ENCODE data around the gene SLC1A1.
"Not testable (repeated sequence)": the region's sequence is repeated elsewhere in the genome, so short reads cannot be mapped to it uniquely, and the experiment has no call there.

The SLC1A1 gene

GRCh38 chr9:4531355-4531754 is 41.1 kb downstream of the SLC1A1 start:
- not testable (repeated sequence) for H3K4me3 ChIP-seq (ENCODE audit: low read depth, low read length); H3K27ac ChIP-seq (ENCODE audit: low read depth, low read length); H4K91ac ChIP-seq (ENCODE audit: low read depth, low read length); H3K36me3 ChIP-seq (ENCODE audit: control insufficient read depth in 1 of 2, insufficient read depth in 2 of 2, low read length in 2 of 2); H3K9ac ChIP-seq (ENCODE audit: low read length); H2AFZ ChIP-seq (ENCODE audit: insufficient read depth, low read length, poor library complexity); H2BK120ac ChIP-seq (ENCODE audit: insufficient read depth, low read length, poor library complexity); H3K23ac ChIP-seq (ENCODE audit: low read length); H3K4me2 ChIP-seq (ENCODE audit: low read length); H4K12ac ChIP-seq (ENCODE audit: low read depth, low read length); H3K4ac ChIP-seq (ENCODE audit: low read depth, low read length); H2BK5ac ChIP-seq (ENCODE audit: low read depth, low read length, poor library complexity); DNase-seq; H3K79me1 ChIP-seq (ENCODE audit: low read length); H3K4me1 ChIP-seq (ENCODE audit: control insufficient read depth in 1 of 2, insufficient read depth in 2 of 2, low read length in 2 of 2); H2AK5ac ChIP-seq (ENCODE audit: low read length); H3K27me3 ChIP-seq (ENCODE audit: insufficient read depth, low read length); H3K79me2 ChIP-seq (ENCODE audit: control insufficient read depth, insufficient read depth, low read length, poor library complexity); H4K8ac ChIP-seq (ENCODE audit: low read depth, low read length); H3K18ac ChIP-seq (ENCODE audit: low read length); H2BK12ac ChIP-seq (ENCODE audit: low read length); H3K14ac ChIP-seq (ENCODE audit: low read length); H3K9me3 ChIP-seq (ENCODE audit: insufficient read depth, low read depth, low read length)
- no CpG with 5 or more reads among the region's 8 CpGs for WGBS (ENCODE audit: extremely low coverage, insufficient coverage, insufficient read length)

DNA sequence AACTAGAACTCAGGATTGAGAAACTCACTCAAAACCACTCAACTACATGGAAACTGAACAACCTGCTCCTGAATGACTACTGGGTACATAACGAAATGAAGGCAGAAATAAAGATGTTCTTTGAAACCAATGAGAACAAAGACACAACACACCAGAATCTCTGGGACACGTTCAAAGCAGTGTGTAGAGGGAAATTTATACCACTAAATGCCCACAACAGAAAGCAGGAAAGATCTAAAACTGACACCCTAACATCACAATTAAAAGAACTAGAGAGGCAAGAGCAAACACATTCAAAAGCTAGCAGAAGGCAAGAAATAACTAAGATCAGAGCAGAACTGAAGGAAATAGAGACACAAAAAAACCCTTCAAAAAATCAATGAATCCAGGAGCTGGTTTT is 43.6 kb downstream of the SLC1A1 start:
- not testable (repeated sequence) for H3K27ac ChIP-seq (ENCODE audit: low read depth, low read length)
- WGBS (ENCODE audit: extremely low coverage, insufficient coverage, insufficient read length): no CpG with 5 or more reads among the region's 2 CpGs

GRCh38 chr9:4536196-4536595 is 45.9 kb downstream of the SLC1A1 start:
- not testable (repeated sequence) for H3K18ac ChIP-seq (ENCODE audit: low read length); H3K27ac ChIP-seq (ENCODE audit: low read depth, low read length); H3K36me3 ChIP-seq (ENCODE audit: control insufficient read depth in 1 of 2, insufficient read depth in 2 of 2, low read length in 2 of 2); H3K4me1 ChIP-seq (ENCODE audit: control insufficient read depth in 1 of 2, insufficient read depth in 2 of 2, low read length in 2 of 2); H3K27me3 ChIP-seq (ENCODE audit: insufficient read depth, low read length); H3K14ac ChIP-seq (ENCODE audit: low read length); H3K4me3 ChIP-seq (ENCODE audit: low read depth, low read length); H3K4me2 ChIP-seq (ENCODE audit: low read length); H3K4ac ChIP-seq (ENCODE audit: low read depth, low read length); H2AK5ac ChIP-seq (ENCODE audit: low read length); H4K8ac ChIP-seq (ENCODE audit: low read depth, low read length); H2BK5ac ChIP-seq (ENCODE audit: low read depth, low read length, poor library complexity); H2BK12ac ChIP-seq (ENCODE audit: low read length); H3K9ac ChIP-seq (ENCODE audit: low read length); H2AFZ ChIP-seq (ENCODE audit: insufficient read depth, low read length, poor library complexity); H4K12ac ChIP-seq (ENCODE audit: low read depth, low read length); H3K79me2 ChIP-seq (ENCODE audit: control insufficient read depth, insufficient read depth, low read length, poor library complexity); H2BK120ac ChIP-seq (ENCODE audit: insufficient read depth, low read length, poor library complexity); DNase-seq; H3K9me3 ChIP-seq (ENCODE audit: insufficient read depth, low read depth, low read length); H4K91ac ChIP-seq (ENCODE audit: low read depth, low read length); H3K79me1 ChIP-seq (ENCODE audit: low read length); H3K23ac ChIP-seq (ENCODE audit: low read length)
- no CpG with 5 or more reads among the region's 1 CpG for WGBS (ENCODE audit: extremely low coverage, insufficient coverage, insufficient read length)

More for the DNA sequence above, 43.6 kb downstream of the SLC1A1 start:
- H3K9ac ChIP-seq (ENCODE audit: low read length); H3K4me1 ChIP-seq (ENCODE audit: control insufficient read depth in 1 of 2, insufficient read depth in 2 of 2, low read length in 2 of 2); H3K4ac ChIP-seq (ENCODE audit: low read depth, low read length); H3K23ac ChIP-seq (ENCODE audit: low read length); H4K12ac ChIP-seq (ENCODE audit: low read depth, low read length); H3K79me2 ChIP-seq (ENCODE audit: control insufficient read depth, insufficient read depth, low read length, poor library complexity); H2BK120ac ChIP-seq (ENCODE audit: insufficient read depth, low read length, poor library complexity); H3K9me3 ChIP-seq (ENCODE audit: insufficient read depth, low read depth, low read length); H2AK5ac ChIP-seq (ENCODE audit: low read length); H3K27me3 ChIP-seq (ENCODE audit: insufficient read depth, low read length); H3K4me2 ChIP-seq (ENCODE audit: low read length); H2BK12ac ChIP-seq (ENCODE audit: low read length); H2AFZ ChIP-seq (ENCODE audit: insufficient read depth, low read length, poor library complexity); H3K79me1 ChIP-seq (ENCODE audit: low read length); H4K8ac ChIP-seq (ENCODE audit: low read depth, low read length); H3K36me3 ChIP-seq (ENCODE audit: control insufficient read depth in 1 of 2, insufficient read depth in 2 of 2, low read length in 2 of 2); H4K91ac ChIP-seq (ENCODE audit: low read depth, low read length); H3K18ac ChIP-seq (ENCODE audit: low read length); H3K14ac ChIP-seq (ENCODE audit: low read length); DNase-seq; H2BK5ac ChIP-seq (ENCODE audit: low read depth, low read length, poor library complexity); H3K4me3 ChIP-seq (ENCODE audit: low read depth, low read length): not testable (repeated sequence)

DNA sequence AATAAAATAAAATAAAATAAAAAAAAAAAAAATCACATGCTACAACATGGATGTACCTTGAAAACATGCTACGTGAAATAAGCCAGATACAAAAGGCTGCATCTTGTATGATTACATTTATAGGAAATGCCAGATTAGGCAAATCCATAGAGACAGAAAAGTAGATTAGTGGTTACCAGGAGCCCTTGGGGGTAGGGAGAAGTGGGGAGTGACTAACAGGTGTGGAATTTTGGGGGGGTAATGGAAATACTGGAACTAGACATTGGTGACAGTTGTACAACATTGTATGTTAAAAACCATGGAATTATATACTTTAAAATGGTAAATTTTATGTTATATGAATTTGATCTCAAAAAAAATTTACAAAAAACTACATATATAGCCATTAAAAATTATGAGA is 47.3 kb downstream of the SLC1A1 start:
- Histone ChIP-seq H3K79me2 (ENCODE audit: control insufficient read depth, insufficient read depth, low read length, poor library complexity) (no peaks in the 10 kb centered on the region), H3K9me3 (ENCODE audit: insufficient read depth, low read depth, low read length) (peaks cover 8% of the 10 kb centered on the region), H4K12ac (ENCODE audit: low read depth, low read length) (no peak overlapping the region), H3K27ac (ENCODE audit: low read depth, low read length) (no peak overlapping the region), H3K23ac (ENCODE audit: low read length) (no peak overlapping the region), H3K4me1 (ENCODE audit: control insufficient read depth in 1 of 2, insufficient read depth in 2 of 2, low read length in 2 of 2) (peaks cover 0 to 4% of the 10 kb centered on the region in 2 experiments), H4K91ac (ENCODE audit: low read depth, low read length) (no peak overlapping the region), H3K14ac (ENCODE audit: low read length) (no peak overlapping the region), H3K18ac (ENCODE audit: low read length) (no peak overlapping the region), H2AK5ac (ENCODE audit: low read length) (no peak overlapping the region), H3K9ac (ENCODE audit: low read length) (no peak overlapping the region), H2BK5ac (ENCODE audit: low read depth, low read length, poor library complexity) (no peak overlapping the region), H3K4ac (ENCODE audit: low read depth, low read length) (no peak overlapping the region), H3K4me2 (ENCODE audit: low read length) (no peak overlapping the region), H3K36me3 (ENCODE audit: control insufficient read depth in 1 of 2, insufficient read depth in 2 of 2, low read length in 2 of 2) (peaks cover 2 to 3% of the 10 kb centered on the region in 2 experiments), H2AFZ (ENCODE audit: insufficient read depth, low read length, poor library complexity) (no peak overlapping the region), H2BK120ac (ENCODE audit: insufficient read depth, low read length, poor library complexity) (no peak overlapping the region), H3K4me3 (ENCODE audit: low read depth, low read length) (no peak overlapping the region), H2BK12ac (ENCODE audit: low read length) (no peak overlapping the region), H3K27me3 (ENCODE audit: insufficient read depth, low read length) (no peaks in the 10 kb centered on the region), H4K8ac (ENCODE audit: low read depth, low read length) (no peak overlapping the region), H3K79me1 (ENCODE audit: low read length) (no peaks in the 10 kb centered on the region)
- DNase-seq: no peak
- no CpG with 5 or more reads among the region's 1 CpG for WGBS (ENCODE audit: extremely low coverage, insufficient coverage, insufficient read length)
